GM19328 (cell line): ENCODE data around the gene ART1.
"Not testable (repeated sequence)": the region's sequence is repeated elsewhere in the genome, so short reads cannot be mapped to it uniquely, and the experiment has no call there.

Source experiments
- ATAC-seq: cut with Tn5 transposase; IDR thresholded peaks from one replicate; pipeline ENCODE4 v1.9.1; 2021; ENCODE audit warnings: mild to moderate bottlenecking, moderate library complexity; ENCODE audit not compliant: unreplicated experiment

Gene ART1

DNA sequence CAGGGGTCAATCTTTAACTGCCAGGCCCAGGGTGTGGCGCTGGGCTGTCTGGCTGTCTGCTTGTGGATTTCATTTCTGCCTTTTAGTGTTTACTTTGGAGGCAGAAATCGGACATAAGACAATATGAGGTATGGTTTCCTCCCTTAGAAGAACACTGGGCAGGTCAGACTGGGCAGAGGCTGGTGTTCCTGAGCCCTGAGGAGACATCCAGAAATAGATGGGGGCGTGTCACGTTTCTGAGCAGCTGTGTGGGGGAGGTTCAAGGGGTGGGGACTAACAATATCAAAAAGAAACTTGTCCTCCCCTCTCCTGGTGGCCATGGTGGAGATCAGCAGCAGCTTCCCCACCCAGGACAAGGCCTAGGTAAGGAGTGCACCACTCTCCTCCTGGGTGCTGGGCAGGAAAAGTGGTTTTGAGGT, at the start of gene ART1:
Gene ART1 (plus strand): TSS at position 312 of the 419 bp plus-strand sequence. CDS start 14,086 bp downstream, outside the sequence.
- no peak for ATAC-seq

DNA sequence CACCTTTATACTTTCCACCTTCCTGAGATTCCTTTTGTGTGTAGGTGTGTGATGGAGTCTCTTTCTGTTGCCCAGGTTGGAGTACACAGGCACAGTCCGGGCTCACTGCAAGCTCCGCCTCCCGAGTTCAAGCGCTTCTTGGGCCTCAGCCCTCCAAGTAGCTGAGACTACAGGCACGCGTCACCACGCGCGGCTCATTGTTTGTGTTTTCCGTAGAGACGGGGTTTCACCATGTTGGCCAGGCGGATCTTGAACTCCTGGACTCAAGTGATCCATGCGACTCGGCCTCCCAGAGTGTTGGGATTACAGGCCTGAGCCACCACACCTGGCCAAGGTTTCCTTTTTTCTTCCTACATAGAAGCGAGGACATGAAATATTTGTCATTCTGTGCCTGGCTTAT, 47.2 kb upstream of the ART1 start:
- not testable (repeated sequence) for ATAC-seq

DNA sequence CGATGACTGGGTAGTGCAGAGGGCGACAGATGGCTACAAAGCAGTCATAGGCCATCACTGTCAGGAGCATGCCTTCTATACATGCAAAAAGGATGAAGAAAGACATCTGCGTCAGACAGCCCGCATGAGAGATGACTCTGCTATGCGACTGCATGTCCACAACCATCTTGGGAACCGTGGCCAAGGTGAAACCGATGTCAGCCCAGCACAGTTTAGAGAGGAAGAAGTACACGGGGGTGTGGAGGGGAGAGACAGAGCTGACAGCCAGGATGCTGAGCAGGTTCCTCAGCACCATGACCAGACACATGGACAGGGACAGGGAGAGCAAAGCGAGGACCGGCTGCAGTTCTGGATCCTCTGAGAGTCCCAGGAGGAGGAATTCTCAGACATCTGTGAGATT, 44.7 kb upstream of the ART1 start:
- not testable (repeated sequence) for ATAC-seq

DNA sequence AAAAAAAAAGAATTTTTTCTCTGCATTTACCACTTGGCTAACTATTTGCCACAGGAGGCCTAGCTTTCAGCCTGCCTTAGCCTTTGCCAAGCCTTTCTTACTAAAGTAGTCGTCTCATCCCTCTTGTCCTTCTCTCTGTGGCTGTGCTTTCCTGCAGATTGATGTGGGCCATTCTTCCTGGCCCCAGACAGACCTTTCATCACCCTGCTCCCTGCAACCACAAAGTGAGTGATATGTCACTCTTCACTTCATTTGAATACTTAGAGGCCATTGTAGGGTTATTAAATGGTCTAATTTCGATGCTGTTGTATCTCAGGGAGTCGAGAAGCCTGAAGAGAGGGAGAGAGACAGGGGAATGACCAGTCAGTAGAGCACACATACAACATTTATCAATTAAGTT, 40.8 kb upstream of the ART1 start:
- no peak for ATAC-seq

GRCh38 chr11:3605283-3605662, 39.7 kb upstream of the ART1 start:
- no peak for ATAC-seq

- no peak for ATAC-seq
Observed at GRCh38 chr11:3605771-3606203, 39.1 kb upstream of the ART1 start.

- no peak for ATAC-seq
Observed at GRCh38 chr11:3609416-3610265, 35.3 kb upstream of the ART1 start.

DNA sequence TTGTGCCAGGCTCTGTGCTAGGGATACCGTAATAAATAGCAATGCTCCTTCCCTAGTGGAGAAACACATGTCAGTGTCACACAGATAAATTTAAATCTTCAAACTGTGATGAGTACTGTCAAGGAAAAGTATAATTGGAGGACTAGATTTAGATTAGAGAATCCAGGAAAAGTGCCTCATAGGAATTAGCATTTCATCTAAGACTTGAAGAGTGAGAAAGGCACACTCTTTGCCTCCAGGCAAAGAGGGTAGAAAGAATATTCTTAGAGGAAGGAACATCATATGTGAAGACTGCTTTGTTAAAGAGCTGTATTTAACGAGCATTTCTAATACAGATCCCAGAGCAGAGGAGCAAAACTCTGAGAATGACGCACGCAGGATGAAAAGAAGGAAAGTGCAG, 34.1 kb upstream of the ART1 start:
- no peak for ATAC-seq

DNA sequence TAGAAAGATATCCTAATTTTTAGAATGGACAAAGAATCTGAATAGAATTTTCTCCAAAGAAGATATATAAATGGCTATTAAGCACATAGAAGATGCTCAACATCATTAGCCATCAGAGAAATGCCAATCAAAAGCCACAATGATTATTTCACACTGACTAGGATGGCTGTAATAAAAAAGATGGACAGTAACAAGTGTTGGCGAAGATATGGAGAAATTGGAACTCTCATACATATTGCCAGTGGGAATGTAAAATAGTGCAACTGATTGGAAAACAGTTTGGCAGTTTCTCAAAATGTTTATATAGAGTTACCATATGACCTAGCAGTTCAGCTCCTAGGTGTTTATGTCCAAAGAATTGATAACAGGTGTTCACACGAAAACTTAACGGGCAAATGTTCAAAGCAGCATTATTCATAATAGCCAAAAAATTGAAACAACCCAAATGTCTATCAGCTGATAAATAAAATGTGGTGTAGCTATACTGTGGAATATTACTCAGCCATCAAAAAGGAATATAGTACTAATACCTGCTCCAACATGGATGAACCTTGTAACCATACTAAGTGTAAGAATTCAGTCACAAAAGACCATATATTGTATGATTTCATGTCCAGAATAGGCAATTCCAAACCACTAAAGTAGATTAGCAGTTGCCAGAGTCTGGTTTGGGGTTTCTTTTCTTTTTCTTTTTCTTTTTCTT, 32.8 kb upstream of the ART1 start:
- ATAC-seq: no peak

GRCh38 chr11:3613998-3614741, 30.8 kb upstream of the ART1 start:
- ATAC-seq: no peak

DNA sequence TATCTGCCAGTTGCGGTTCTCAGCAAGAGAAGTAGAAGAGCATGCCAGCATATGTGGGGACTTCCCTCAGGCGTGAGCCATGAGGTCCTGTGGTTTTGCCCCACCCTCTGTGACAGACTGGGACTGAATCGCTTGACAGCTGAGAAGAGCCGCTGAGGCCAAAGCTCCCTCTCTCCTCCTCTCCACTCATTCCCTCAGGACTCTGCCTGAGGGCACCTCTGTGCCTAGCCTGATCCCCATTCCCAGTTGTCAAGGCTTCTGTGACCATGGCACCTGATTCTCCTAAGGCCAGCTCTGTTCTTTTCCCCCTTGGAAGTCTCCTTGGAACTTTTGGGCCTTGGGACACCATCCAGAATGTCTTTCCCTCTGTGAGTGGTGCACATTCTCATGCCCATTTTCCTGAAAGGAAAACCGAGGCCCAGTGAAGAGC, 30.2 kb upstream of the ART1 start:
- ATAC-seq: no peak

- no peak for ATAC-seq
Observed at GRCh38 chr11:3615998-3616397, 28.9 kb upstream of the ART1 start.

DNA sequence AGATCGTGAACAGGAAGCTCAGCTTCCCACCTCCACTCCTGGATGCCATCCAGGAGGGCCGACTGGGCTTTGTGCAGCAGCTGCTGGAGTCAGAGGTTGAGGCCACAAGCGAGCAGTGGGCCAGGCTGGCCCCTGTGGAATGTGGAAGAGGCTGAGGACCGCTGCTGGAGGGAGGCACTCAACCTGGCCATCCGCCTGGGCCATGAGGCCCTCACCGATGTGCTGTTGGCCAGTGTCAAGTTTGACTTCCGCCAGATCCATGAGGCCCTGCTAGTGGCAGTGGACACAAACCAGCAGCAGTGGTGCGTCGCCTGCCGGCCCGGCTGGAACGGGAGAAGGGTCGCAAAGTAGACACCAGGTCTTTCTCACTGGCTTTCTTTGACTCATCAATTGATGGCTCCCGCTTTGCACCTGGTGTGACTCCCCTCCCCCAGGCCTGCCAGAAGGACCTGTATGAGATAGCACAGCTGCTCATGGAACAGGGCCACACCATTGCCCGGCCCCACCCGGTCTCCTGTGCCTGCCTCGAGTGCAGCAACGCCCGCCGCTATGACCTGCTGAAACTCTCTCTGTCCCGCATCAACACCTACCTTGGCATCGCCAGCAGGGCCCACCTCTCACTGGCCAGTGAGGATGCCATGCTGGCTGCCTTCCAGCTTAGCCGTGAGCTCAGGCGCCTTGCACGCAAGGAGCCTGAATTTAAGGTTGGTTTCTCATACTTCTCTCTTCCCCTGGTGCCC, 28.0 kb upstream of the ART1 start:
- ATAC-seq: no peak

DNA sequence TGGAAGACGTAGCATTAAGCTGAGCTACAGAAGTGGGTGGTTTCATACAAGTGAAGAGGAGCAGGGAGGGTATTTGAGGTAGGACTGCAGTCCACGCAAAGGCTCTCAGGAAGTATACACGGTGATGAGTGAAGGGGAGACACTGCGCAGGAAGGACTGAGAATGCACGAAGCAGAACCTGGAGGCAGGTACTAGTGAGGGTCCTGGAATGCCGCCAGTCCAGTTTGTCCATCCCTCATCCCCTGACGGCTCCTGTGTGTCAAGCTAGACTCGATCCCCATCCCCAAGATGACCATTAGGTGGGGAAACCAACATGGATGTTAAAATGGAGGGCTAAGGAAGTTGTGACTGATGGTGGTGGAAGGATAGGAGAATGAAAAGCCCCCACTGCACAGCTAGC, 26.9 kb upstream of the ART1 start:
- no peak for ATAC-seq

DNA sequence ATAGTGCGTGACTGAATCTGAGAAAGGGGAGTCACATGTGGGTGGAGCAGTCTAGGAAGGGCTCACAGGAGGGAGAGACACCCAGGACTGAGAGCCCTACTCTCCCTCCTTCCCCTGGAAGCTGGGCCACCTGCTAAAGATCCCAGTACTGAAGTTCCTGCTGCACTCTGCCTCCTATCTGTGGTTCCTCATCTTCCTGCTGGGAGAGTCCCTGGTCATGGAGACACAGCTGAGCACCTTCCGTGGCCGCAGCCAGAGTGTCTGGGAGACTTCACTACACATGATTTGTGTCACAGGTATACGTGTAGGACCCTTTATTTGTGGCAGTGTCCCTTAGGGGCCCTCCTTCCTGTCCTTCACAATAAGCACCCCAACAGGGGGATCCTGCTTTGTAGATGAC, 22.4 kb upstream of the ART1 start:
- no peak for ATAC-seq

DNA sequence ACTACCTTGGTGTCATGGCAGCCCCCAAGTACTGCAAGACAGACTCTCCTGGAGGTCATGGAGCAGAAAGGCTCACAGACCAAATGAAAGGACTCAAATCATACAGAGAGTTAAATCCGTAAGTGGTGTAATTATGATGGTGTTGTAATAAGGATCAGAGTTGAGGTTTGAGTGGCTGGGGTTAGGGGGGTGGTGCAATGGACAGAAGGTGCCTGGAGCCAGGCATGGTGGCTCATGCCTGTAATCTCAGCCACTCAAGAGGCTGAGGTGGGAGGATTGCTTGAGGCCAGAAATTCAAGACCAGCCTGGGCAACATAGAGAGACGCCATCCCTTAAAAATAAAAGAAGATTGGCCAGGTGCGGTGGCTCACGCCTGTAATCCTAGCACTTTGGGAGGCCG, 21.8 kb upstream of the ART1 start:
- ATAC-seq: no peak

DNA sequence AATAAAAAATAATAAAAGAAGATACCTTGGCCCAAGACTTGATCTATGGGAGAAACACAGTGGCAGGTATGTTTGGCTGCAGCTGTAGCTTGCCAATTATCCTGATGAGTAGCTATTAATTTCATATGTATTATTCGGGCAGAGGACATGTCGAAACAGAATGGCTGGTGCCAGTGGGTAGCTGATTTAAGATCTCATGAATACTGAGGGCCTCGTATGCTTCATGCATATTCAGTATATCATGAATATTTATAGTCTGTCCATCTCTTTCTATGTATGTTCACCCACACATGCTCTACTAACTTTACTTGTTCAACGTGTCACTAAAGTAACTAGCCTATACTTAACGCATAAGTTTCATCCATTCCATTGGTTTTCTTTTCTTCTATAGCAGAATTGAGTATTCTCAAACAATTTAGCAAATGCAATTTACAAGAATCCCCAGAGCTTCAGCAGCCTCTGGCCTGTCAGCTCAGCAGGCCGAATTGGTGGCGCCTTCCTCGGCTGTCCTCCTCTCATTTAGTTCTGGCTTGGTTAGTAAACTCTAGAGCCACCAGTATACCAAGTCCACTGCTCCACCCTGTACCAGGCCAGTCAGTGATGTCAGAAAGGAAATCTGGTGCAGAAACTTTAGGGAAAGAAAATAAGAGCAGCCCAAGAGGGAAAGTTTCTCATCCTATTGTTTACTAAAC, 21.0 kb upstream of the ART1 start:
- ATAC-seq: no peak

DNA sequence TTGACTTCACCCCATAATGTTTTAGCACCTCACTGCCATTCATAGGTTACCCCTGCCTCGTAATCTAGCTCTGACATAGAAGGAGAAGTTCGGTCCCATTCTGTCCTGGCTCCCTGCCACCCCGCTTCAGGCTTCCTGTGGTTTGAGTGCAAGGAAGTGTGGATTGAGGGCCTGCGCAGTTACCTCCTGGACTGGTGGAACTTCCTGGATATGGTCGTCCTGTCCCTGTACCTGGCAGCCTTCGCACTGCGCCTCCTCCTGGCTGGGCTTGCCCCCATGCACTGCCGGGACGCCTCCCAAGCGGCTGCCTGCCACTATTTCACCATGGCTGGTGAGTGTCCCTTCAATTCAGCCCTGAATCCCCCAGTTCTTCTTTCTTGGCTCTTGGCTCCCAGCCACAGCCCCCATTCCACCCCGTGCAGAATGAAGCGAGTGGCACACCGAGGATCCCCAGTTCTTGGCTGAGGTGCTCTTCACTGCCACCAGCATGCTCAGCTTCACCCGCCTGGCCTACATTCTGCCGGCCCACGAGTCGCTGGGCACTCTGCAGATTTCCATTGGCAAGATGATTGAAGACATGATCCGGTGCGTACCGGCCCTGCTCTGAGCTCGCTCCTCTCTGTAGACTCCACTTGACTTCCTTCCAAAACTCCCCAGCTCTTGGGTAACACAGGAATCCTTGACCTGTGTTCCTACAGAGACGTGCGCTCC, 18.5 kb upstream of the ART1 start:
- ATAC-seq: no peak

DNA sequence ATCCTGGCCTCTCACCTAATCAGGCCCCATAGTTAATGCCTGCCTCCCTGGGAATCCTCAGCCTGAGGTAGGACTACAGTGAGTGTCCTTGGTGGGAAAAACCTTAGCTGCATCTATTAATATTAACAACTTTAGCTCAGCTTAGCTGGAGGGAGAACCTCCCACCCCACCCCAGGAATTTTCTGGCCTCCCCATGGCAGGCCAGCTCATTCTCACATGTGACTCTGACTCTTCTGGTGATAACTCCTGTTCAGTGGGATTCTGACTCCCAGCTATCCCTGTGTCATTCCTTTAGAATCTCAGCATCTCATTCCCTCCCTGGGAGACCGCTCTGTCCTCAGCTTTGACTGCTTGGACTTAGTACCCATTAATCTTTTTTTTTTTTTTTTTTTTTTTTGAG, 17.6 kb upstream of the ART1 start:
- no peak for ATAC-seq

- ATAC-seq: no peak
Observed at GRCh38 chr11:3631331-3631730, 13.6 kb upstream of the ART1 start.
